Karpas-422 (cell line): ENCODE measurements around the gene SRBD1. TPM values are rescaled to one million over a fixed set of nuclear protein-coding genes. Genes with fewer than 3 reads are reported as not detected.
A peak's percentile ranks its signal among the peaks of the same experiment; 100 is the strongest.

Experiments used
- DNase-seq: peaks from one replicate; pipeline ENCODE4 v3.0.0-alpha.2; 2015
- H2AFZ ChIP-seq: fragments of 200-600 bp; sonication (generic); 2 replicates; pipeline ENCODE4 v1.6.1; 2014; ENCODE audit warnings: antibody characterized with exemption, low read length, mixed read lengths
- H3K27ac ChIP-seq: fragments of 200-600 bp; sonication (generic); 2 replicates; pipeline ENCODE4 v1.5.1; 2014; ENCODE audit warnings: mild to moderate bottlenecking, low read length, moderate library complexity
- H3K27me3 ChIP-seq: fragments of 200-600 bp; sonication (generic); 2 replicates; pipeline ENCODE4 v1.6.1; 2014; ENCODE audit warnings: low read length, mixed read lengths
- H3K36me3 ChIP-seq: fragments of 200-600 bp; sonication (generic); 2 replicates; pipeline ENCODE4 v1.6.1; 2014; ENCODE audit warnings: low read length, mixed read lengths; ENCODE audit not compliant: insufficient read depth
- H3K4me1 ChIP-seq: fragments of 200-600 bp; sonication (generic); 2 replicates; pipeline ENCODE4 v1.6.1; 2014; ENCODE audit warnings: mild to moderate bottlenecking, low read length, mixed read lengths
- H3K4me2 ChIP-seq: fragments of 200-600 bp; sonication (generic); 2 replicates; pipeline ENCODE4 v1.6.1; 2014; ENCODE audit warnings: low read length, low read depth, mild to moderate bottlenecking; ENCODE audit not compliant: poor library complexity, severe bottlenecking
- H3K4me3 ChIP-seq: fragments of 200-600 bp; sonication (generic); 2 replicates; pipeline ENCODE4 v1.5.1; 2014; ENCODE audit warnings: mild to moderate bottlenecking, antibody characterized with exemption, low read length, mixed read lengths
- H3K79me2 ChIP-seq: fragments of 200-600 bp; sonication (generic); 2 replicates; pipeline ENCODE4 v1.6.1; 2014; ENCODE audit warnings: mild to moderate bottlenecking, low read length, mixed read lengths
- H3K9ac ChIP-seq: fragments of 200-600 bp; sonication (generic); 2 replicates; pipeline ENCODE4 v1.6.0; 2014; ENCODE audit warnings: low read length
- H3K9me2 ChIP-seq: fragments of 200-600 bp; sonication (generic), shearing (Covaris generic); replicated peaks from 2 replicates; pipeline ENCODE4 v1.6.0; 2014; ENCODE audit warnings: mild to moderate bottlenecking, low read length, moderate library complexity; ENCODE audit not compliant: insufficient read depth
- H3K9me3 ChIP-seq: fragments of 300-700, 200-600 bp; sonication (generic); 2 replicates; pipeline ENCODE4 v1.6.1; 2014; ENCODE audit warnings: low read length, mixed read lengths
- H4K20me1 ChIP-seq: fragments of 200-600 bp; sonication (generic); 2 replicates; pipeline ENCODE4 v1.6.1; 2014; ENCODE audit warnings: mild to moderate bottlenecking, antibody characterized with exemption, low read length, low read depth; ENCODE audit not compliant: insufficient read depth
- total RNA-seq: library from RNA; depleted of rRNA; stranded (reverse); fragments of >200 nt; shearing (Covaris generic); gene quantifications from 2 replicates; pipeline ENCODE4 v1.2.3, GENCODE V29; 2014; ENCODE audit warnings: low replicate concordance

SRBD1 gene
- total RNA-seq, 1 experiment from 2014 or later: 29.7 TPM

GRCh38 chr2:45614330-45614729 lies 3.3 kb upstream of the SRBD1 start:
- no peak for DNase-seq
- Histone ChIP-seq H3K79me2 (peaks cover 12% of the 10 kb centered on the region), H4K20me1 (no peaks in the 10 kb centered on the region), H3K4me1 (peaks cover 13% of the 10 kb centered on the region), H3K27me3 (no peaks in the 10 kb centered on the region), H3K9me3 (no peaks in the 10 kb centered on the region), H3K4me3 (no peak overlapping the region), H2AFZ (no peak overlapping the region), H3K9ac (no peak overlapping the region), H3K9me2 (no peaks in the 10 kb centered on the region), H3K27ac (no peak overlapping the region), H3K4me2 (no peak overlapping the region), H3K36me3 (no peaks in the 10 kb centered on the region)

- Histone ChIP-seq H3K27ac (no peak overlapping the region), H3K4me2 (no peak overlapping the region)
These were observed 1.7 kb upstream of the SRBD1 start for GRCh38 chr2:45612731-45613130.

GRCh38 chr2:45612285-45612684 lies 1.2 kb upstream of the SRBD1 start:
- Histone ChIP-seq H3K4me2 (no peak overlapping the region), H4K20me1 (no peaks in the 10 kb centered on the region), H3K36me3 (no peaks in the 10 kb centered on the region), H3K27ac (no peak overlapping the region), H3K9me3 (no peaks in the 10 kb centered on the region), H3K9me2 (no peaks in the 10 kb centered on the region), H3K4me3 (no peak overlapping the region), H3K27me3 (no peaks in the 10 kb centered on the region), H3K4me1 (peaks cover 24% of the 10 kb centered on the region), H2AFZ (no peak overlapping the region), H3K79me2 (peaks cover 33% of the 10 kb centered on the region), H3K9ac (no peak overlapping the region)
- no peak for DNase-seq

More at GRCh38 chr2:45612731-45613130, 1.7 kb upstream of the SRBD1 start:
- H3K9me2 ChIP-seq: no peaks in the 10 kb centered on the region
- peaks cover 22% of the 10 kb centered on the region for H3K4me1 ChIP-seq
- H3K9me3 ChIP-seq: no peaks in the 10 kb centered on the region
- DNase-seq: no peak
- H3K4me3 ChIP-seq: no peak overlapping the region
- no peaks in the 10 kb centered on the region for H4K20me1 ChIP-seq
- no peaks in the 10 kb centered on the region for H3K36me3 ChIP-seq
- no peaks in the 10 kb centered on the region for H3K27me3 ChIP-seq
- no peak overlapping the region for H3K9ac ChIP-seq
- H2AFZ ChIP-seq: no peak overlapping the region
- peaks cover 28% of the 10 kb centered on the region for H3K79me2 ChIP-seq

GRCh38 chr2:45610281-45611019 lies 617 bp downstream of the SRBD1 start:
- Histone ChIP-seq H3K4me3 (peak overlapping the region; percentile 76), H3K4me1 (peaks cover 24% of the 10 kb centered on the region), H3K9me3 (no peaks in the 10 kb centered on the region), H3K27ac (peak overlapping the region; percentile 74), H3K36me3 (no peaks in the 10 kb centered on the region), H3K9me2 (no peaks in the 10 kb centered on the region), H3K9ac (peak overlapping the region; percentile 79), H4K20me1 (no peaks in the 10 kb centered on the region), H3K4me2 (peak overlapping the region; percentile 95), H2AFZ (peak overlapping the region; percentile 44; the same call in 1 of the 2 replicates), H3K79me2 (peaks cover 50% of the 10 kb centered on the region), H3K27me3 (no peaks in the 10 kb centered on the region)
- DNase-seq: peak; percentile 80

- Histone ChIP-seq H3K79me2 (peaks cover 58% of the 10 kb centered on the region), H2AFZ (no peak overlapping the region), H3K9me2 (no peaks in the 10 kb centered on the region)
These were observed 3.4 kb downstream of the SRBD1 start for GRCh38 chr2:45607701-45608100.

GRCh38 chr2:45606796-45607195 lies 4.3 kb downstream of the SRBD1 start:
- no peak for DNase-seq
- peaks cover 24% of the 10 kb centered on the region for H3K4me1 ChIP-seq
- no peaks in the 10 kb centered on the region for H3K9me2 ChIP-seq
- no peak overlapping the region for H2AFZ ChIP-seq
- H3K79me2 ChIP-seq: peaks cover 58% of the 10 kb centered on the region
- no peak overlapping the region for H3K9ac ChIP-seq
- H3K4me3 ChIP-seq: no peak overlapping the region
- H3K27me3 ChIP-seq: no peaks in the 10 kb centered on the region
- H3K36me3 ChIP-seq: peaks cover 7% of the 10 kb centered on the region; the same call in 1 of the 2 replicates
- H3K4me2 ChIP-seq: no peak overlapping the region
- H3K9me3 ChIP-seq: no peaks in the 10 kb centered on the region
- H3K27ac ChIP-seq: no peak overlapping the region
- H4K20me1 ChIP-seq: no peaks in the 10 kb centered on the region

More at GRCh38 chr2:45607701-45608100, 3.4 kb downstream of the SRBD1 start:
- Histone ChIP-seq H3K27ac (no peak overlapping the region), H3K4me1 (peaks cover 24% of the 10 kb centered on the region), H3K27me3 (no peaks in the 10 kb centered on the region), H3K9ac (no peak overlapping the region), H3K4me3 (no peak overlapping the region), H3K9me3 (no peaks in the 10 kb centered on the region), H4K20me1 (no peaks in the 10 kb centered on the region), H3K4me2 (no peak overlapping the region), H3K36me3 (no peaks in the 10 kb centered on the region; the same call in 1 of the 2 replicates)
- DNase-seq: no peak

DNA sequence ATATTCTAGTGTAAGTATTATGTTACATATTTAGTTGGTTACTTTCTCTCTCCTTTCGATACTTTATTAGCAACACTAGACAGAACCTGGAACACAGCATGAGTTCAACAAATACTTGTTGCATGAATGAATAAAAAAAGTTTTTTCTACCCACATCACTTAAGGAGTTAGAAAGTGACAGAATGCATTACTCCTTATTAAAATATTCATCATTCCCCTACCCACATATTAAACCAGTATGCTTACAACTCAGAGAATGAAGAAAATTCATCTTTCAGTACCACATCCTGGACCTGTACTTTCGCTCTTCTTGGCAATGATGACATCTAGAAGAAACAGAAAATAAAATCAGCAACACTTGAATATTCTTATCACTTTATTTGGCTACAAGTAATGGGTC lies 6.0 kb downstream of the SRBD1 start:
- Histone ChIP-seq H3K36me3 (peaks cover 23% of the 10 kb centered on the region; the same call in 1 of the 2 replicates), H3K4me2 (no peak overlapping the region), H3K4me3 (no peak overlapping the region), H3K4me1 (peaks cover 18% of the 10 kb centered on the region), H3K9me2 (no peaks in the 10 kb centered on the region), H3K9ac (no peak overlapping the region), H3K79me2 (peaks cover 64% of the 10 kb centered on the region), H4K20me1 (no peaks in the 10 kb centered on the region), H3K27me3 (no peaks in the 10 kb centered on the region), H2AFZ (no peak overlapping the region), H3K9me3 (no peaks in the 10 kb centered on the region), H3K27ac (no peak overlapping the region)
- DNase-seq: no peak

- DNase-seq: no peak
- no peaks in the 10 kb centered on the region for H3K27me3 ChIP-seq
- H3K9me2 ChIP-seq: no peaks in the 10 kb centered on the region
- H3K36me3 ChIP-seq: peaks cover 41% of the 10 kb centered on the region
- no peak overlapping the region for H3K4me2 ChIP-seq
- 0 out of 2 replicates have a peak, but pooled peaks cover under 1% of the 10 kb centered on the region for H3K4me1 ChIP-seq
- no peak overlapping the region for H2AFZ ChIP-seq
- peaks cover 54% of the 10 kb centered on the region for H3K79me2 ChIP-seq
- H3K9ac ChIP-seq: no peak overlapping the region
- no peak overlapping the region for H3K4me3 ChIP-seq
- H4K20me1 ChIP-seq: no peaks in the 10 kb centered on the region
- H3K27ac ChIP-seq: no peak overlapping the region
- H3K9me3 ChIP-seq: no peaks in the 10 kb centered on the region
These were observed 8.4 kb downstream of the SRBD1 start for GRCh38 chr2:45602624-45603023.
